ENCODE data around the gene ZNF37A.

Gene ZNF37A

GRCh38 chr10:38093816-38094157, 350 bp upstream of the ZNF37A start:
- FAIRE-seq = no peak
- TF ChIP-seq POLR2A (IDR thresholded peaks at IDR 0.05; ENCODE audit: low read depth, low read length) (no peak), SPI1 (IDR thresholded peaks at IDR 0.05; ENCODE audit: low read depth, low read length) (peak; percentile 66)
- no peak for DNase-seq (ENCODE audit: insufficient read length, low spot score)

GRCh38 chr10:38094927-38095574, 914 bp downstream of the ZNF37A start:
- peak; percentile 50 for FAIRE-seq
- DNase-seq (ENCODE audit: insufficient read length, low spot score) = peak; percentile 8
- TF ChIP-seq POU2F2 (IDR thresholded peaks at IDR 0.05; ENCODE audit: low read depth, low read length) = no peak
- no peak for TF ChIP-seq TAF1 (IDR thresholded peaks at IDR 0.05; ENCODE audit: low read depth, low read length)
- no peak for TF ChIP-seq SPI1 (IDR thresholded peaks at IDR 0.05; ENCODE audit: low read depth, low read length)
- no peak for TF ChIP-seq PAX5 (IDR thresholded peaks at IDR 0.05; ENCODE audit: insufficient read depth, low read length, severe bottlenecking)
- TF ChIP-seq POLR2A (IDR thresholded peaks at IDR 0.05; ENCODE audit: low read depth, low read length) = no peak
- no peak for TF ChIP-seq POLR2AphosphoS5 (IDR thresholded peaks at IDR 0.05; ENCODE audit: low read depth, low read length)

GRCh38 chr10:38102880-38103279, 8.7 kb downstream of the ZNF37A start:
- TF ChIP-seq POU2F2 (IDR thresholded peaks at IDR 0.05; ENCODE audit: low read depth, low read length) = no peak
- no peak for TF ChIP-seq POLR2AphosphoS5 (IDR thresholded peaks at IDR 0.05; ENCODE audit: low read depth, low read length)
- no peak for TF ChIP-seq PAX5 (IDR thresholded peaks at IDR 0.05; ENCODE audit: insufficient read depth, low read length, severe bottlenecking)
- TF ChIP-seq SPI1 (IDR thresholded peaks at IDR 0.05; ENCODE audit: low read depth, low read length) = no peak
- no peak for FAIRE-seq
- DNase-seq (ENCODE audit: insufficient read length, low spot score) = no peak

- no peak for TF ChIP-seq POLR2A (IDR thresholded peaks at IDR 0.05; ENCODE audit: low read depth, low read length)
- TF ChIP-seq TAF1 (IDR thresholded peaks at IDR 0.05; ENCODE audit: low read depth, low read length) = no peak
- TF ChIP-seq PAX5 (IDR thresholded peaks at IDR 0.05; ENCODE audit: insufficient read depth, low read length, severe bottlenecking) = no peak
- no peak for TF ChIP-seq SPI1 (IDR thresholded peaks at IDR 0.05; ENCODE audit: low read depth, low read length)
- TF ChIP-seq POLR2AphosphoS5 (IDR thresholded peaks at IDR 0.05; ENCODE audit: low read depth, low read length) = no peak
- DNase-seq (ENCODE audit: insufficient read length, low spot score) (no peak), FAIRE-seq (no peak)
Observed at GRCh38 chr10:38103756-38104155, 9.6 kb downstream of the ZNF37A start.

- TF ChIP-seq SPI1 (IDR thresholded peaks at IDR 0.05; ENCODE audit: low read depth, low read length) (no peak), POLR2A (IDR thresholded peaks at IDR 0.05; ENCODE audit: low read depth, low read length) (no peak), POU2F2 (IDR thresholded peaks at IDR 0.05; ENCODE audit: low read depth, low read length) (no peak)
- DNase-seq (ENCODE audit: insufficient read length, low spot score) = no peak
- no peak for FAIRE-seq
Observed at GRCh38 chr10:38112159-38112558, 18.0 kb downstream of the ZNF37A start.

- no peak for TF ChIP-seq POLR2AphosphoS5 (IDR thresholded peaks at IDR 0.05; ENCODE audit: low read depth, low read length)
- TF ChIP-seq POLR2A (IDR thresholded peaks at IDR 0.05; ENCODE audit: low read depth, low read length) = no peak
- no peak for TF ChIP-seq PAX5 (IDR thresholded peaks at IDR 0.05; ENCODE audit: insufficient read depth, low read length, severe bottlenecking)
- no peak for TF ChIP-seq POU2F2 (IDR thresholded peaks at IDR 0.05; ENCODE audit: low read depth, low read length)
- TF ChIP-seq TAF1 (IDR thresholded peaks at IDR 0.05; ENCODE audit: low read depth, low read length) = no peak
- no peak for TF ChIP-seq SPI1 (IDR thresholded peaks at IDR 0.05; ENCODE audit: low read depth, low read length)
- FAIRE-seq (no peak), DNase-seq (ENCODE audit: insufficient read length, low spot score) (no peak)
Observed at GRCh38 chr10:38118072-38118807, 24.1 kb downstream of the ZNF37A start.

GRCh38 chr10:38119038-38119437, 24.9 kb downstream of the ZNF37A start:
- FAIRE-seq = no peak

GRCh38 chr10:38127812-38128211, 33.7 kb downstream of the ZNF37A start:
- FAIRE-seq (no peak), DNase-seq (ENCODE audit: insufficient read length, low spot score) (no peak)
- no peak for TF ChIP-seq PAX5 (IDR thresholded peaks at IDR 0.05; ENCODE audit: insufficient read depth, low read length, severe bottlenecking)

More at GRCh38 chr10:38119038-38119437, 24.9 kb downstream of the ZNF37A start:
- no peak for DNase-seq (ENCODE audit: insufficient read length, low spot score)
- TF ChIP-seq POLR2A (IDR thresholded peaks at IDR 0.05; ENCODE audit: low read depth, low read length) (no peak), PAX5 (IDR thresholded peaks at IDR 0.05; ENCODE audit: insufficient read depth, low read length, severe bottlenecking) (no peak), SPI1 (IDR thresholded peaks at IDR 0.05; ENCODE audit: low read depth, low read length) (no peak), TAF1 (IDR thresholded peaks at IDR 0.05; ENCODE audit: low read depth, low read length) (no peak), POU2F2 (IDR thresholded peaks at IDR 0.05; ENCODE audit: low read depth, low read length) (no peak), POLR2AphosphoS5 (IDR thresholded peaks at IDR 0.05; ENCODE audit: low read depth, low read length) (no peak)

GRCh38 chr10:38143587-38143986, 49.5 kb downstream of the ZNF37A start:
- FAIRE-seq (no peak), DNase-seq (ENCODE audit: insufficient read length, low spot score) (no peak)
- TF ChIP-seq POLR2A (IDR thresholded peaks at IDR 0.05; ENCODE audit: low read depth, low read length) = no peak
- TF ChIP-seq PAX5 (IDR thresholded peaks at IDR 0.05; ENCODE audit: insufficient read depth, low read length, severe bottlenecking) = no peak
- TF ChIP-seq TAF1 (IDR thresholded peaks at IDR 0.05; ENCODE audit: low read depth, low read length) = no peak
- no peak for TF ChIP-seq POU2F2 (IDR thresholded peaks at IDR 0.05; ENCODE audit: low read depth, low read length)
- no peak for TF ChIP-seq SPI1 (IDR thresholded peaks at IDR 0.05; ENCODE audit: low read depth, low read length)
- TF ChIP-seq POLR2AphosphoS5 (IDR thresholded peaks at IDR 0.05; ENCODE audit: low read depth, low read length) = no peak

- no peak for DNase-seq (ENCODE audit: insufficient read length, low spot score)
- no peak for FAIRE-seq
Observed at GRCh38 chr10:38146579-38147333, 52.6 kb downstream of the ZNF37A start.

More at GRCh38 chr10:38146579-38147333, 52.6 kb downstream of the ZNF37A start:
- TF ChIP-seq TAF1 (IDR thresholded peaks at IDR 0.05; ENCODE audit: low read depth, low read length) (no peak), SPI1 (IDR thresholded peaks at IDR 0.05; ENCODE audit: low read depth, low read length) (no peak), POU2F2 (IDR thresholded peaks at IDR 0.05; ENCODE audit: low read depth, low read length) (no peak), POLR2A (IDR thresholded peaks at IDR 0.05; ENCODE audit: low read depth, low read length) (no peak)

All from GM12891 (cell line).